GM12864 (cell line): Measurements from ENCODE around the gene KCNQ1.

Experiments used
- DNase-seq: peaks from one replicate; pipeline ENCODE4 v3.0.0-alpha.2; 2011; ENCODE audit warnings: low read depth
- H3K4me3 ChIP-seq: 2 replicates; pipeline ENCODE4 v1.5.1; 2011; ENCODE audit warnings: mild to moderate bottlenecking, low read depth, low read length, control low read depth
- CTCF ChIP-seq: IDR thresholded peaks from 2 replicates; pipeline ENCODE4 v1.5.1; 2011; ENCODE audit warnings: low read depth, mild to moderate bottlenecking, moderate library complexity, low read length, control low read depth, inconsistent platforms; ENCODE audit errors: missing control alignments

KCNQ1 gene

GRCh38 chr11:2844116-2844842, 399.5 kb downstream of the KCNQ1 start:
- no peak overlapping the region for H3K4me3 ChIP-seq
- TF ChIP-seq CTCF, result no peak
- DNase-seq, result no peak

- no peak overlapping the region for H3K4me3 ChIP-seq
- DNase-seq, result no peak
- TF ChIP-seq CTCF, result no peak
These were observed 400.2 kb downstream of the KCNQ1 start for GRCh38 chr11:2844996-2845395.

- TF ChIP-seq CTCF, result no peak
- no peak overlapping the region for H3K4me3 ChIP-seq
- DNase-seq, result no peak
These were observed 401.2 kb downstream of the KCNQ1 start for GRCh38 chr11:2846056-2846455.

GRCh38 chr11:2846470-2846869, 401.7 kb downstream of the KCNQ1 start:
- no peak for TF ChIP-seq CTCF
- no peak overlapping the region for H3K4me3 ChIP-seq
- DNase-seq, result no peak

- DNase-seq, result no peak
- H3K4me3 ChIP-seq, result no peak overlapping the region
- no peak for TF ChIP-seq CTCF
These were observed 402.8 kb downstream of the KCNQ1 start for GRCh38 chr11:2847561-2847960.

GRCh38 chr11:2848497-2848896, 403.7 kb downstream of the KCNQ1 start:
- no peak overlapping the region for H3K4me3 ChIP-seq
- TF ChIP-seq CTCF, result no peak
- DNase-seq, result no peak
